Glomerular visceral epithelial cell (primary cell): ENCODE data around the gene NADSYN1.
A peak's percentile ranks its signal among the peaks of the same experiment; 100 is the strongest.

Source experiments
- DNase-seq: peaks from one replicate; pipeline ENCODE4 v3.0.0-alpha.2; 2016; ENCODE audit errors: extremely low spot score

The NADSYN1 gene

DNA sequence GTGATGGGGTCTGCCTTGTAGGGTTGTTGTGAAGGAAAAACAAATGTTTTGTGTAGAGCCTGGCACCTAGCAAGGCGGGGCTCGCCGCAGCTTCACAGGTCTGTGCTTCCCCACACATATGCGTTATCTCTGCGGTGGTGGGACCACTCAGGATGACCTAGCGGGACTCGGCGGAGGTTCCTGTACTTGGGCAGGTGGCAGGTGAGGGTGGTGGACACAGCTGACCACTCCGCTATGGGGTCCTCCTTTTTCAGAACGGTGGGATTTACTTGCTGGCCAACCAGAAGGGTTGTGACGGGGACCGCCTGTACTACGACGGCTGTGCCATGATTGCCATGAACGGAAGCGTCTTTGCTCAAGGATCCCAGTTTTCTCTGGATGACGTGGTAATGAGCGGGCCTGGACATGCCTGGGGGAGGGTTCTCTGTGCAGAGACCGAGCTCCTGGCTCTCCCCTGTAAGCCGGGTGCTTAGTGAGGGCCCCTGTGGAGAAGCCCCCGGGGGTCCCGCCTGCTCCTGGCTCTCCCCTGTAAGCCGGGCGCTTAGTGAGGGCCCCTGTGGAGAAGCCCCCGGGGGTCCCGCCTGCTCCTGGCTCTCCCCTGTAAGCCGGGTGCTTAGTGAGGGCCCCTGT is 21.3 kb downstream of the NADSYN1 start:
- no peak for DNase-seq

- no peak for DNase-seq
Observed at GRCh38 chr11:71474771-71475483, 21.9 kb downstream of the NADSYN1 start.

DNA sequence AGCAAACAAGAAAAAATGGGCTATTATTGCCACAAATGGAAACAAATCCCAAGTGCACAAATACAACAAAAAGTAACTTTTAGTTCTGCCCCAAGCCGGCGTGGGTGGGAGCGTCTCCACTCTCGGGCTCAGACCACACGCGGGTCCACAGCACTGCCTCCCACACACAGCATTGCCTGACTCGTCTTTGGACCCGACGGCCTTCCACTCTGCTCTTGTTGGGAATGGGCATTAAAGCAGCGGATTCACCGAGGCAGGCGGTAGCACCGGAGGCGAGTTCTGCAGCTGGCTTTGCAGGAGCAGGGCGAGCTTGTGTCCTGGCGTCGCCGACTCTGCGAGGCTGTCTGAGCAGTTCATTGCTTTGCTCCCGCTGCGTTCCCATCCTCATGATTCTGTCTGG is 23.0 kb downstream of the NADSYN1 start:
- DNase-seq = no peak

GRCh38 chr11:71476926-71477640 is 24.1 kb downstream of the NADSYN1 start:
- DNase-seq = no peak

DNA sequence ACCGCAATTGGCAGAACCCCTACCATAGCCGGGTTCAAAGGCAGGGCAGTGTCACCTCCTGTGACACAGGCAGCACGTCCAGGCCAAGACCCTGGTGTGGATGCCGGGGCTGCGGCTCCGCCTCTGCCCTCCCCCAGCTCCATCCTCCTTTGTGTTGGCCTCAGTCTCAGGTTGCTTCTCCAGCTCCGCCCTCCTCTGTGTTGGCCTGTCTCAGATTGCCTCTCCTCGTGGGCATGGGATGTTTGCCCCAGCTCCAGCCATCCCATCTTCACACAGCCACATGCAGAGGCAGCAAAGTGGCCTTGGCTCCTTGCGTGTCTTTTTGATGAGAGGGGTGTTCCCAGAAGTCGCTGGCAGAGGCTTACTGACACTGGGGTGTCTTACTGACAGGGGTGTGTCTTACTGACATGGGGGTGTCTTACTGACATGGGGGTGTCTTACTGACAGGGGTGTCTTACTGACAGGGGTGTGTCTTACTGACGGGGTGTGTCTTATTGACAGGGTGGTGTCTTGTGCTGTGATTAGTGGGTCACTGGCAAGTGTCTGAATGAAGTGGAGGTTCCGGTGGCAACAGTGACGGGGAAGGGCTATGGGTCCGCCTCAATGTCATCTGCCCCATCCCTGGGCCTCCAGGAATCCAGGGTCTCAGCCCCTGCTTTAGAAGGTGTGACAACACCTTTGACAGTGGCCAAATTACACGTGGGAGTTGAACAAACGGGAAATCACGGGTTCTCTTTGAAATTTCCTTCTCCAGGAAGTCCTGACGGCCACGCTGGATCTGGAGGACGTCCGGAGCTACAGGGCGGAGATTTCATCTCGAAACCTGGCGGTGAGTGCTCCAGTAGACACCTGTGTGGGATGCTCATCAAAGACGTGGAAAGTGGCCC is 24.9 kb downstream of the NADSYN1 start:
- DNase-seq = no peak

DNA sequence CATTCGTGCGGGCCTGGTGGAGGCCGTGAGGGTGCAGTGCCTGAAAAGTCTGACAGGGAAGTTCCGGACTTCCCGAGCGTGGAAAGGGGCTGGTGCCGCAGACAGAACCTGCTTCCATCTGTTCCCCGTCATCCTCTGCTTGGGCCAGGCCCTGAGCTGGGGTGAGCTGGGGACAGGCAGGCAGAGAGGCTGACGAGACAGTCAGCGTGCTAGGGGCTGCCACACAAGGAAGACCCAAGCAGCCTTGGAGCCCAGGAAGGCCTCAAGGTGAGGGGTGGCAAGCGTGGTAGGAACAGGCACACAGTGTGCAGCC is 25.5 kb downstream of the NADSYN1 start:
- DNase-seq = no peak

- DNase-seq = no peak
Observed at GRCh38 chr11:71481101-71481960, 28.3 kb downstream of the NADSYN1 start.

DNA sequence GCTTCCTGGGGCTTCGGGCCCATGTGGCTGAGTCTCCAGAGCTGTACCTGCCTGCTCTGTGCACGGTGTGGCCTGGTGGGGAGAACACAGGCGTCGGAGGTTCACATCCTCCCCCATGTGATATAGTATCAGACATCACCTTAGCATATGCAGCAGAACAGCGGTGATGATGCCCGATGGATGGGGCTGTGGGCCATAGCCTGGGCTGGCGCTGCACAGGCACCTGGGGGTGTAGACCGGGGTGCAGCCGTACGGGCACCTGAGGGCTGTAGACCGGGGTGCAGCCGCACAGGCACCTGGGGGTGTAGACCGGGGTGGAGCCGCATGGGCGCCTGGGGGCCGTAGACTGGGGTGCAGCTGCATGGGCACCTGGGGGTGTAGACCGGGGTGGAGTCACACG is 29.2 kb downstream of the NADSYN1 start:
- no peak for DNase-seq

DNA sequence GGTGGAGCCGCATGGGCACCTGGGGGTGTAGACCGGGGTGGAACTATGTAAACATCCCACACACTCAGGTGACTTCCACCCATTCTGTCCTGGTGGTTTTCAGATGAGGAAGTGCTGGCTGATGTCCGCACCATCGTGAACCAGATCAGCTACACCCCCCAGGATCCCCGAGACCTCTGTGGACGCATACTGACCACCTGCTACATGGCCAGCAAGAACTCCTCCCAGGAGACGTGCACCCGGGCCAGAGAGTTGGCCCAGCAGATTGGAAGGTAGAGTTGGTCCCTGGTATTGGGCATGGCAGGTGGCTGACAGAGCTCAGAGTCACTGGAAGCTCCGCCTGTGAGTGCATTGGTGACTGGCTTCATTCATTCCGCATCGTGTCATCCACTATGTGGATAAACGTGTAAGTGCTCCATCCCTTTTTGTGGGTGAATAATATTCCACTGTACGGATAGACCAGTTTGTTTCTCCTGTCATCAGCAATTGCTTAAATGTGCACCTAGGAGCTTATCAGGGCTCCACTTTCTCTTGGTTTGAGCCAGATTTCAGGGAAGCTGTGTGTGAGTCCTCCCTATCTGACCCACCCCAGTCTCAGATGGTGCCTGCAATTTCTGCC is 29.9 kb downstream of the NADSYN1 start:
- no peak for DNase-seq

- no peak for DNase-seq
Observed at GRCh38 chr11:71483692-71484091, 30.7 kb downstream of the NADSYN1 start.

DNA sequence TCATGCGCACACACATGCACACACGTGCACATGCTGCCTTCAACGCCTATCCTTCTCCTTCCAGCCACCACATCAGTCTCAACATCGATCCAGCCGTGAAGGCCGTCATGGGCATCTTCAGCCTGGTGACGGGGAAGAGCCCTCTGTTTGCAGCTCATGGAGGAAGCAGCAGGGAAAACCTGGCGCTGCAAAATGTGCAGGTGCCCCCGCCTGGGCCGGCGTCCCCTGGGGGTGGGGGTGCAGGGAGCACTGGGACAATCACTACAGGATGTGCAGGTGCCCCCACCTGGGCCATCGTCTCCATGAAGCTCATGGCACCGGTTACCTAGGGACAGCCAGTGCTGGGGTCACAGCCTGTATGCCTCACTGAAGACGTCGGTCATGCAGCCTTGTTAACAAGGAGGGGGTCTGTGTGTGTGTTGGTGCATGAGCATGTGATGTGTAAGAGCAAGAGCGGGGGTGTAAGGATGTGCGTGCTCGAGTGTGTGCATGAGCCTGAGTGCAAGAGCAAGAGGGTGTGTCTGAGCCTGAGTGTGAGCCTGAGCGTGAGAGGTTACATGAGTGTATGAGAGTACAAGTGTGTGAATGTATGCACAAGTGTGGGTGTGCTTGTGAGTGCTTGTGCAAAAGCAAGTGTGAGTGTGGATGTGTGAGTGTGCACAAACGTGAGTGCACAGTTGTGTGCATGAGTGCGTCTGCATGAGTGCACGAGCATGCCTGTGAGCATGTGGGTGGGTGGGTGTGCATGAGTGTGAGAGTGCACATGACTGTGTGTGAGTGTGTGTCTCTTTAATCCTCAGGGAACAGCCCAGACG is 31.5 kb downstream of the NADSYN1 start:
- no peak for DNase-seq

- DNase-seq = no peak
Observed at GRCh38 chr11:71485063-71485399, 32.0 kb downstream of the NADSYN1 start.

GRCh38 chr11:71485466-71485865 is 32.5 kb downstream of the NADSYN1 start:
- no peak for DNase-seq

DNA sequence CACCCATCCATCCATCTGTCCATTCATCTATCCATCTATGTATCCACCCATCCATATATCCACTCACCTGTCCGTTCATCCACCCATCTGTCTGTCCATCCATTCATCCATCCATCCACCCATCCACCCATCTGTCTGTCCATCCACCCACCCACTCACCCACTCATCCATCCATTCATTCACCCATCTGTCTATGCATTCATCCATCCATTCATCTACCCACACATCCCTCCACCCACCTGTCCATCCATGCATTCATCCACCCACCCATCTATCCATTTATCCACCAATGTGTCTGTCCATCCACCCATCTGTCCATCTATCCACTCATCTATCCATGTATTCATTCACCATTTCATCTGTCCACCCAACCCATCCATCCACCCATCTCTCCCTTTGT is 33.3 kb downstream of the NADSYN1 start:
- no peak for DNase-seq

DNA sequence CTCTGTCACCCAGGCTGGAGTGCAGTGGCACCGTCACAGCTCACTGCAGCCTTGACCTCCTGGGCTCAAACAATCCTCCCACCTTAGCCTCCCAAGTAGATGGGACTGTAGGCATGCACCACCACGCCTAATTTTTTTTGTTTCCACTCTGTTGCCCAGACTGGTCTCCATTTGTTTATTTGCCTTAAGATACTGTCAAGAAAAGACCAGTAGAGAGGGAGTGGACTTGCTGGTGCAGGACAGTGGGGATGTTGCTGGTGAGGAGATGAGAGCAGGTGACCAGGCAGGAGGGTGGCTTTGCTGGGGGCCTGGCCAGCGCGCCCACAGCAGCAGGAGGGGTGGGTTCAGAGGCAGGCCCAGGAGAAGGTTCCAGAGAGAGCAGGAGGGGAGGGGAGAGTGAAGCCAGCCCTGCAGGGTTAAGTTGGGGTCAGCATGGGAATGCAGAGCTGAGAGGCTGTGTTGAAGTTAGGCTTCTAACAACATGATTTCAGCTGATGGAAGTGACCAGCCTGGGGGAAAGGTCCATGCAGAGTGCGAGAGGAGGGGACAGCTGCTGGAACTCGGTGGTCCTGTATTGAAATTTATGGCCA is 35.8 kb downstream of the NADSYN1 start:
- no peak for DNase-seq

DNA sequence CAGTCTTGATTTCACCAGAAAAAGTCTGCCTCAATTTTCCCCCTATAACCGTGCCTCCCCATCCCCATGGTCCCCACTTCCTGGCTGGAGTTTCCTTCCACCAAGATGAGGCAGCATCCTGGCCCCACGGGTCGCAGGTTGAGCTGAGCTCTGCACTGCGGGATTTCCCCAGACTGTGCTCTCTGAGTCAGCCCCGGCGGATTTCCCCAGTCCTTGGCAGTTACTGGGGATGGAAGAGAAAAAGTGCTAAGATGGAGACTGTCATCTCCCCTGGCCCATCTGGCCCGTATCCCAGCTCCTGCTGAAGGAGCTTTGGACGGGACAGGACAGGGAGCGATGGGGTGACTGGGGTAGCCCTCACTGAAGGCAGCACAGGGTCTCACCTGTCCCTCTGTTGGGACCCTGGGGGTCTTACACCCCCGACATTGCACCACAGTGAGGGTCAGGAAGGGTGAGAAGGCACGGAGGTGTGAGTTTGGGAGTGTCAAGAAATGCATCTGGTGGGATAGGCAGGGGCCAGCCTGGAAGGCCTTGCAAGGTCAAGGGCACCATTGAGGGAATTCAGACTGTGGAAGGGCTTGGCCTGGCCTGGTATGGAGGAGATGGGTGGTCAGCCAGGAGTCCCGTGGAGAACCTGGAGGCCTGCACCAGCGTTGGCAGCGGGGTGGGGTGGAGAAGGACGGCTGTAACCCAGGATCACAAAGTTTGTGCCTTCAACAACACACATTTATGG is 36.5 kb downstream of the NADSYN1 start:
- peak; percentile 74 for DNase-seq

GRCh38 chr11:71490044-71490730 is 37.2 kb downstream of the NADSYN1 start:
- DNase-seq = no peak

- DNase-seq = no peak
Observed at GRCh38 chr11:71490731-71491390, 37.9 kb downstream of the NADSYN1 start.
